NCI-H446 (cell line): ENCODE data around the gene KCNQ1.

ENCODE experiments used
- DNase-seq, 2 experiments: peaks; one replicate each; lab custom pipeline; 2025; lab: John Stamatoyannopoulos, UW

KCNQ1 gene

DNA sequence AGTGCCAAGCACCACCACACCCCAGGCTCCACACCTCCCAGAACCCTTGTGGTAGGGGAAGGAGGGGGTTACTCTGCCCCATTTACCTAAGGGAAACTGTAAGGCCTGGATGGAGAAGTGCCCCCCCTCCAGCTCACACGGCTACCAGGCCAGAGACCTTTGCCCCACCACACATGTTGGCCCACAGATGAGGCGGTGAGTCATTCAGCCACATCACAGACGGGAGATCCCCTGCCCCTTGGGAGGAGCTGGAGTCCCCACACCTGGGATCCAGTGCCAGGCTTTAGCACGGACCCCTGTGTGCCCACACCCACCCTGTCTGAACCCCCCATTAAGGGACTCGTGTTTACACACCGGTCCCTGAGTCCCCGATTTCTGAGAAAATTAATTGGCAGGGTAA is 415.8 kb downstream of the KCNQ1 start:
- no peak for DNase-seq

DNA sequence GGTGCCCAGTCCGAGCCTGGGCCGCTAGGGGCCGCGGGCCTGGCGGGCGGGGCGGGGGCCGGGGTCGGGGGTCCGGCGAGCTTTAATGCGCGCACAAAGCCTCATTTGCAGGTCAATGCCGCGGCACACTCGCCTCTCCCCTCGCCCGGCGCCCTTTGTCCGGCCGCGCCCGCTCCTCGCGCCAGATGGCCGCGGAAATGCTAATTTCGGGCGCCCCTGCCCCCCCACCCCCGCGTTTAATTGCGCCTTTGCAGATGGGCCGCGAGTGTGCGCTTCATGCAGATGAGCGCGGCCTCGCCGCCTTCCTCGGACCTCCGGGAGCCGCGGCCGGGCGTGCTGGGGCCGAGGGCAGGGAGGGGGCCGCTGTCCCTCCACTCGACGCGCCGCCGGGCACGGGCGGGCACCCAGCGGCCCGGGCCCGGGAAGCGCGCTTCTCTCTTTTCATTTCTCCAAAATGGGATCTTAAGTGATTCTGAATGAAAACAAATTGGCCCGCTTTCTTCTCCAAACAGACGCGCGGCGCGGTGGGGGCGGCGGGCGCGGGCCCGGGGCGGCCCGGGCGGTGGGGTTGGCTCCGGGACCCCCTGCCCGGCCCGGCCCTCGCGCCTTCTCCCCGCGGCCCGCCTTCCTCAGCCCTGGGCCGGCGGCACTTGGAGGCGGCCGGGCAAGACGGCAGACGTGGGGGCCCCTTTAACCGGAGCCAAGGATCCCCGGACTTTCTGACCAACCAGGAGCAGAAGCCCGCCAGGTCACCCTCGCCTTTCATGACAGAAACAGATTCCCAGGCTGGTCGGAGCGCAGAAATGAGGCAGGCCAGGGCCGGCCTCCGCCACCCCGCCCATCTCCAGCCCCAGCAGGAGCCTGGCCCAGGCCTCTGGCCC is 417.8 kb downstream of the KCNQ1 start:
- no peak for DNase-seq

DNA sequence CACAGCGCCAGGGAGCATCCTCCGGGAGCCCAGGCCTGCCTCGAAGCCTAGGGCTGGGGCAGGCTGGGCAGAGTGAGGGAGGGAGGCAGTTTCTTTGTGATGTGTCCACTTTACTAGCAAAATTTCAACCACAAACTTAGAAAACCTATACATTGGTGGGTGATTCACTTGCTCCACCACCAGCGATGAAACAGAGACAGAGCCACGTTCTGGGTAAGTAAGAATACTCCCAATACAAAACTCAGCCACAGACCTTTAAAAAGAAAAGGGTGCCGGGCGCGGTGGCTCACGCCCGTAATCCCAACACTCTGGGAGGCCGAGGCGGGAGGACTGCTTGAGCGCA is 418.4 kb downstream of the KCNQ1 start:
- DNase-seq = no peak

DNA sequence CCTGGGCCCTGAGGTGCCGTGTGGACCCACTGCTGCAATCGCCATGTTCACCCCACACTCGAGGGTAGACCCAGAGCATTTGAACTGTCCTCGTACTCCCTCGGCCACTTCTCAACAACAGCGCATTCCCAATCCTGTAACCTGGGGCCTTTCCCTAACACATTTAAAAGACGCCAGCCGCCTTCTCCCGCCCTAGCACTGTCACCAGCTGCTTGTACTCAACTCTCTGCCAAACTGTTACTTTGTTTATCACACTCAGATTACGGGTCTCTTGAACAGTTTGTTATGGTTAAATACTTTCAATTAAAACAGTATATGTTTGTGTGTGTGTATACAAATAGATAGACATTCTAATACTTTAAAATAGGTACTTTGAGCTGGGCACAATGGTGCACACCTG is 420.1 kb downstream of the KCNQ1 start:
- DNase-seq = no peak

DNA sequence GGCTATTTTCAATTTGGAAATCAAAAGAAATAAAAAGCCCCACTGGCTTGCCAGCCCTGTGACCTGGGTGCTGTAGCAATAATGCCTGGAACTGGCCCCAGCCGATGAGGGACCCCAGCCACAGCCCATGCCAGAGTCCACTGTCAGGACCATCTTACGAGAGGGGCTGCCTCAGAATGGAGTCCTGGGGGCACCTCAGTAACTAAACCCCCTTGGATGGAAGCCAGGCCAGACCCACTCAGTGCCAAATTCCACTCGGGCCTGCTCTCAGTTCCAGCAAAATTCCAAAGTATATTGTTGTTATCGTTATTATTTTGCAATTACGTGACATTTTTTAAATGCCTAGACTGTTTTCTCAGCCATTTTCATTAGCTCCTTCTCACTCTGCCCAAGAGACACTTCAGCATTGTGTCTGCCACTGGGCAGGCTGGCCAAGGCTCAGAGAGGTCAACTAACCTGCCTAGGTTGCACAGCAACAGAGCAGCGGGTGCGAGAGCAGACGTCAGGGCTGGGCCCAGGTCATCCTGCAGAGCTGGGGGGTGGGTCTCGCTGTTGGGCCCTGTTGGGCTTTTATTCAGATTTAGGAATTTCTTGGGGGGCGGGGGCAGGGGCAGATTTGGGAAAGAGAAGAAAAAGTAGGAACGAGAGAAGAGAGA is 421.2 kb downstream of the KCNQ1 start:
- DNase-seq = no peak

DNA sequence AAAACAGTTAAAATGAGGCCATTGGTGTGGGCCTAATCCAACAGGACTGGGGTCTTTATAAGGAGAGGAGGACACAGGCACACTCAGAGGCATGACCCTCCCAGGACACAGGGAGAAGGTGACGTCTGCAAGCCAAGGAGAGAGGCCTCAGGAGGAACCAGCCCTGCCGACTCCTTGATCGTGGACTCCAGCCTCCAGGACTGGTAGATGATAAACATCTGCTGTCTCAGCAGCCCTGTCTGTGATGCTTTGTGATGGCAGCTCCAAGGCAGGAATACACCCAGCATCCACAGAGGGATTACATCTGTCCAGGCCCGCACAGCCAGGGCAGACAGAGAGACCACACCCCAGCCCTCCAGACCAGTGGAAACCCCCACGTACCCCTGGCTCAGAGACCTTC is 422.3 kb downstream of the KCNQ1 start:
- no peak for DNase-seq

DNA sequence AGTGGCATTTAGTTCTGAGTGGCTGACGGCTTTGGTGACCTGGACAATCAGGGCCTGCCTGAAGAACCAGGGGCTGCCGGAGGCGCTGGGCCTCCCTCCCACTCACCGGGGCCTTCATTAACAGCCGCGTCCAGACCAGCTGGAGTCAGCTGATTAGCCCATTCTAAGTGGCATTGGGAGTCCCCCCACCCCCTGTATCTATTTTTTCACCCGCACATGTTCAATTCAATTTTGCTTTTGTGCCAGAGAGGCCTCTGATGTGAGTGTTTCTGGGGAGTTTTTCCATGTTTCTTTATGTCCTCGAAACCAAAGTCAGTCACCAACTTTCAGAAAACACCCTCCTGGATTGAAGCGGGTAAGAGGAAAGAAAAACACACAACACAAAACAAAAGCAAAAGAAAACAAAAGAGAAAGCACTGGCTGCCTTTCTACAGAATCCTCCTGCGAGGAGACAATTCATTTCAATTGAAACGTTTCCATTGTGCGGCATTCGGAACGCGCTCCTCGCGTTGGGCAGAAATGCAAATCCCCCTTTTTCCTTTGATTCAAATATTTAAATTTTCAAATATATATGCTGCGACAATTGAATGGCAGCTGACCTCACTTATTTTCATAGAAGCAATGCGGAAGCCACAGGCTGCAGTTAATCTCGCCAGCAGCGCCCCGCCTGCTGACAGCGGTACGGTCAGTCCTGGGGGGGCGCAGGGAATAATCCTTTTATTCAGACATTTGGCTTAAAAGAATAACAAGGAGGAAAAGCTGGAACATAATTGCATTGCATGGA is 423.1 kb downstream of the KCNQ1 start:
- no peak for DNase-seq

DNA sequence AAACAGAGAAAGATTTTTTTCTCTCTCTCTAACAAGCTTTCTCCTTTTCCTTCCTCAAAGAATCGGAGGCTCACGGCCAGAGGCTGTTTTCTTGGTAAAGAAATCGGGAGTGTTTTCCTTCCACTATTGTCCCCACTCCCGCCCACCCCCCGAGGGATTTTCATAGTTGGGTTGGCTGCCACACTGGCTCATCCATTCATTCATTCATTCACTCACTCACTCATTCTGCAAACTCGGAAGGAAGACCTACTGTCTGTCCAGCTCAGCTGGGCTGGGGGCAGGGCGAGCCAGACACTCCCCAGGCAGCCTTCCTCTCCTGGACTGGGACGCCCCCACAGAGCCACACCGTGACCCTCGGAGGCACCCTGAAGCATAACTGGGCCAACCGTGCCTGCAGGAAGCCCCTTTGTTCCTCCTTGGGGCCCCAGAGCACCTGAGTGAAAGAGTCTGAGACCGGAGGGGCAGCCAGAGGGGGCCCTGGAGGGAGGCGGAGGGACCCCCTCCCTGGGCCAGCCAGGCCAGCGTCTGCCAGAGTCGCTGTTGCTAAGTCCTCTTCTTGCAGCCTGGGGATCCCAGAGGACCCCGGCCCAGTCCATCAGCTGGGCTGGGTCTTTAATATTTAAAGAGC is 423.8 kb downstream of the KCNQ1 start:
- DNase-seq = no peak

DNA sequence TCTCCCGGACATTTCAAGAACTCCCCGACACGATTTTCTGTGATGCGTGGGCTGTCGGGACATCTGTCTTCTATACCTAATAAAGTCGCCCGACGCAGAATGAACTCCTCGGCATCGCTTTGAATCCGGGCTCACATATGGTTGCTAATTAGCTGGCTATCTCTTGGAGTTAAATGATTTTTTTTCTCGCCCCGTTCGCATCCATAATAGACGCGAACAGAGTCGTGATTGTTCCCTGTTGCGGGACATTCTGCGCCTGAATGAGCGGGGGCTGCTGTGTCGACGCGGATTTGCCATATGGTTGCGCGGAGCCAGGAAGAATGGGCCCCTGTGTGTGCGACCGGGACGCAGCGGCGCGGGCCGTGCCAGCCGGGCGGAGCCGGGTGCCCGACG is 424.3 kb downstream of the KCNQ1 start:
- DNase-seq = no peak

DNA sequence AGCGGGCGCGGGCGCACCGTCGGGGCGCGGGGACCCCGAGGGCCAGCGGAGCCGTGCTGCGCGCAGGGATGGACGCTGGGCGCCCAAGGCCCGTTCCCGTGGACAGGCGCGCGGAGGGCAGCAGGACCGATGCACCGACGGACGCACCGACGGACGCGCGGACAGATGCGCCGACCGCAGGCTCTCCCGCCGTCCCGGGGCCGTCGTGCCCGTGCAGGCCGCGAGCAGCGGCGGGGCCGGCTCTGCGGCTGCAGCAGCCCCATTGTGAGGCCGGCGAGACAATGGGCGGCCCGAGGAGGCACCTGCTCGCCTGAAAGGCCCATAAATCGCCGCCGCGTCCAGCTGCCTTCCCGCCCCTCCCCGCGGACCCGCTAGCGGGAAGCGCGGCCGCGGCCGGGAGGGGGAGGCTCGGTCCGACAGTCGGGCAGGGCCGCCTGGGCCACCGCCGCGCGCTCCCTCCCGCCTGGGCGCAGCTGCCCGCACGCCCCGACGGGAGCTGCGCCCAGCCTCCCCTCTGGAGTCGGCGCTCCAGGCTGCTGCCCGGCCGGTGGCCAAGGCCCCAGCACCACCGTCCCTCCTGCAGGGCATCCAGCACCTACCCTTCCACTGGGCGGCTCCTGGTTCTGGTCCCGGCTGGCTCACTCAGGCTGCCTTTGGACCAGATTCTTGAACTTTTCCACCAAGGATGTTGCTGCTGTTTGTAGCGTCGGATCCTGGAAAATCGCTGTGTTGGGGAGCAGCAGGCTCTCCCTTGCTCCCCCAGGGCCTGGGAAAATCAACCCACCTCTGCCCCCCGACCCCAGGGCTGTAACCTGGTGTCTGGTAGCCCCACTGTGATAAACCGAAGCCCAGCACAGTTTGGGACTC is 425.0 kb downstream of the KCNQ1 start:
- DNase-seq = no peak

DNA sequence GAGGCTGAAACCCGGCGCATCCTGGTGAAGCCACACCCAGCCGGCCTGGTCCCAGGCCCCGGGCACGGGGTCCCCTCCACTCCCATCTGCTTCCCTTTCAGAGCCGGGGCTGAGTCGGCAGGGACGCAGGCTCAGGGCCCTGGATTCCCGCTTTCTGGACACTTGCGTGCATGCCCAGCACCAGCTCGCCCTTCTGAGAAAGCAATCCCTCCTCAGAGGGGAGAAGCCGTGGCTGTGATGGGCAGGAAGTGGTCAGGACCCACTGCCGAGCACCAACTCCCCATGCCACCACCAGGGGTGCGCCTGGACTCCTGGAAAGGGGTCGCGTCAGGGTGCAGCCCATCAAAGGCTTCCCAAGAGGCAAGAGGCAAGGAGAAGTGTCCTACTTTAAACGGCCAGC is 425.7 kb downstream of the KCNQ1 start:
- no peak for DNase-seq

DNA sequence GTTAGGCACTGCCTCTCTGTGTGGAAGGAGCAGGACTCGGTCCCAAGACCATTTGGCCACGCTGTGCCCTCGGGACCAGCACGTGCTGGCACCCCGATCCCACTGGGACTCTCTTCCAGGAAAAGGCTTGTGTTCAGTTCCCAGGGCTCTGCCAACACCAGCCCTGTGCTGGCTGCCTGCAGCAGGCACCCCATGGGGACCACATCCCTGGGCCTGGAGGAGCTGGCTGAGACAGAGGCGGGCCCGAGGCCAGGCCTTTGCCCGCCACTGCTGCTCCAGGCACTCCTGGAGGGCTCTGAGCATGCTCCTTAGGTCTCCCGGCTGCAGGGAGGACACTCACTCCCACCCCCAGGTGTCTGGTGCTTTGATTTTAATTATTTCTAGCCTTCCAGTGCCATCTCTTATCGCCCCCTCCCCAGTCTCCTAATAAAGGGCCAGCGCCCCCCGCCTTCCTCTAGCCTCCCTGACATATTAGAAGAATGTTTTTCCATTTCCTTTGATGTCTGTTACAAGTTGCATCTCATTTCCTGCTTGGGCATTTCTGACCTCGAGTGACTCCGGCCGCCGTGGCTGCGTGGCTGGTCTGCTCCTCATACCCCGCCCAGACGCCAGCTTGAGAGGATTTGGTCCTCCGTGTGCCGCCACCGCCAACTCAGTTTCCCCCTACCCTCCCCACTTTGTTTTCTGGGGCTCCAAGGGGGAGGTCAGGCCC is 426.3 kb downstream of the KCNQ1 start:
- DNase-seq = peak in 1 of 2 experiments; percentile 63

DNA sequence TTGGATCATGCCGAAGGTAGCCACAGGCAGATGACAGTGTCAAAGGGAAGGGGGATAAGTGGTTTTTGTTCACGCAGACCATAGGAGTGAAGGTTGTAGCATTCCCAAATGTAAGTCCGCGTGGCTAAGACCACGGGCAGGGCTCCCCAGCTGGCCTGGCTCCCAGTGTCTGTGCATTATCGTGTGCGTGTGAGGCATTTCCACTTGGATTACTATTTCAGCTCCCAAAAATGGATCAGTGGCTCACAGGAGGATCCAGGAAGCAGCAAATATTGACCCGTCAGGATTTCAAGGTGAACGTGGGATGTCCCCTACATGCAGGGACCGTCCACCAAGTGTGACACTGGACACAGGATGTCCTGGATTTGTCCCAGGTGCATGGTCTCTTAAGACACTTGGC is 430.2 kb downstream of the KCNQ1 start:
- DNase-seq = no peak

DNA sequence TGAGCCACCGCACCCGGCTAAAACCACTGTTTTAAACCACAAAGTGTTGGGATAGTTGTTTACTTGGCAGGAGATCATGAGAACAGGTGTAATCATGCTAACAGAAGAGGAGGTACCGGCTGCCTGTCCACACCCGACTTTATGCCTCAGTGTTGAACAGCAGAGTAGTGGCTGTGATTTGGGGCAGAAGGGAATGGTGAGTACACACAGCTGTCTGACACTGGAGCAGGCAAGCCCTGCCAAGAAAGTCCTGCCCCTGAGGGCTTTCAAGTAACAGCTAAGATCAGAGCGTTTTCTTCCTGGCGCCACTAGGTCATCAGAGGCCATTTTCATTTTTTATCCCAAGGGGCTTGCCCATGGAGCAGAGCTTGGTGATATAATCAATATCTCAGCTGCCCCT is 432.7 kb downstream of the KCNQ1 start:
- no peak for DNase-seq

DNA sequence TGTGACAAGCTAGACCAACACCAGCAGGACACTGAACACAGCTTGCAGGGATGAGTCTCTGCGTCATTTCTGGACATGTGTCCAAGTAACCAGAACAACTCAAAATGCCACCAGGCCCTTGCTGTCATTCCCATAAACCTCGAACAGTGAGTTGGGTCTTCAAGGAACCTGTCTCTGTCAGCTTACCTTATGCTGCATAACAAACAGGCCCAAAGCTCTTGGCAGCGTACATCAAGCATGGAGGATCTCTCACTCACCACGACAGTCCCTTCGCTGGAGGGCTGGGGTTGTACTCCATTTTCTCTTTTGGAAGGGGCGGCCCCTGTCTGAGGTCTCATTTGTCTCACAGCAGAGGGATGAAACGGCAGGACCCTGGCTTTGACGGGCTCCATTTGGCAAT is 434.0 kb downstream of the KCNQ1 start:
- no peak for DNase-seq

DNA sequence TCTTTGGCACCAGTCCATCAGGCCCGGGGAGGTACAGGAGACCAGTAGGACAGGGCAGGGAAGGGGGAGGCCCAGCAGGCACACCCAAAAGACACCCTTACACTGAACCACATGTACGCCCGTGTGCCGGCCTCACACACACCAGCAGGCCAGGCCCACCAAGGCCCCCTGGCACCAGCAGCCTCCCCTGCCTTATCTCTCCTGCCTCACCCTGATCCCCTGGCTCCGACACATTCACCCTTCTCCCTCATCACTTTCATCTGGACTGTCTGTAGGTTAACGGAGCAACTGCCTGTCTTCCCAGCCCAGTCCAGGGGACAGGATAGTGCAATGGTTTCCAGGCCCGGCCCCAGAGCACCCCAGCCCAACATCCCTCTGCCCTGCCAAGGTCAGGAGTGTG is 435.8 kb downstream of the KCNQ1 start:
- DNase-seq = no peak

DNA sequence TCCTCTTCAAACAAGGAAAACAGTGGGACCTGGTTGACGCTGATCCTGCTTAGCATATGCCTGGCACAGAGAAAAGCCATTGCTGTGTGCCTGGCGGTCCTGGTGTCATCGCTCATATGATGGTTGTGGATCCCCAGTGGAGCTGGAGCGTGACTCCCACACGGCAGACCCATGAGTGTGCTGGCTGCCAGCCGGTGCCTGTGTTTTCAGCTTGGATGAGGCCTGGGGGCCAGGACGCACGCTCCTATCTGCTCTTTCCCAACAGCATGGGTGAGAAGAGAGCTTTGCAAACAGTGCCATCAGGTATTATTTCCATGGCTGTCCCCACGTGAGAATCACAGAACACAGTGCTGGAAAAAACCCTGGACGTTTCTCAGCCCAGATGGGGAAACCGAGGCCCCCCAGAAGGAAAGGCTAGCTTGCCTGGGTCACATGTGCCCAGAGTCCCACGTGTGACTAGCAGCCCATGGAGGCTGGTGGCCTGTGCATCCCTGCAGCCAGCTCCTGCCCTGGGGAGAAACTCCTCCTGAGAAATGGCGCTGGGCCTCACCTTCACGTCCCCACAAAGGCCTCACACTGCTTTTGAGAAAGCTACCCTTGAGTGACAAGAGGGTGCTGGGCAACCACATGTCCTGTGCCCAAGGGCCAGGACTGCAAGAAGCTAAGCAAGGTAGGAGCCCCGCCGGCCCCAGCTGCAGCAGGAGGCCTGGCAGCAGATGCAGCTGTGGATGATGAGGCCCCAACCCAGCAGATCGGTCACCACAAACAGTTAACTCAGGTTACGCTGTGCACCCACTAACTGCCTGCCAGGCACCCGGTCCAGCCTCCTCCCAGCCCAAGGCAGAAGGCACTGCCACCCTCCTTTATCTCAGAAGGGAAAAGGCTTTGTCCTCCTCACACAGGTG is 436.5 kb downstream of the KCNQ1 start:
- DNase-seq = no peak

DNA sequence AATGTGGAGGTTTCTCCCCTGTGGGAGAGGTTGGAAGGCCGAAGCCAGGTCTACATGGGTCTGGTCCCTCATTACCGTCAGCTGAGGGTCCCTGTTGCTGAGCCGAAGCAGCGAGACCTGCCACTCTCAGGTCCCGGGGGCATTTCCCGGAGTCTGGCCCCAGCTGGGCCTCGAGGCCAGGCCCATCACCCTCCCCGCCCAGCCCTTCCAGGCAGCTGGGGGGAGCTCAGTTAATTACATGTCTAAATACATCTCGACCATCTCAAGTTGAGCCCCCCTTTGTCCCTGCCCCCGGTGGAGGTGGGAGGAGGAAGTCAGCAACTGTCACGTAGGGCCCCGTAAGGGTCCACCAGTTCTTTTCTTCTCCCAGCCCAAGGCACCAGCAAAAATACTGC is 437.2 kb downstream of the KCNQ1 start:
- DNase-seq = no peak

DNA sequence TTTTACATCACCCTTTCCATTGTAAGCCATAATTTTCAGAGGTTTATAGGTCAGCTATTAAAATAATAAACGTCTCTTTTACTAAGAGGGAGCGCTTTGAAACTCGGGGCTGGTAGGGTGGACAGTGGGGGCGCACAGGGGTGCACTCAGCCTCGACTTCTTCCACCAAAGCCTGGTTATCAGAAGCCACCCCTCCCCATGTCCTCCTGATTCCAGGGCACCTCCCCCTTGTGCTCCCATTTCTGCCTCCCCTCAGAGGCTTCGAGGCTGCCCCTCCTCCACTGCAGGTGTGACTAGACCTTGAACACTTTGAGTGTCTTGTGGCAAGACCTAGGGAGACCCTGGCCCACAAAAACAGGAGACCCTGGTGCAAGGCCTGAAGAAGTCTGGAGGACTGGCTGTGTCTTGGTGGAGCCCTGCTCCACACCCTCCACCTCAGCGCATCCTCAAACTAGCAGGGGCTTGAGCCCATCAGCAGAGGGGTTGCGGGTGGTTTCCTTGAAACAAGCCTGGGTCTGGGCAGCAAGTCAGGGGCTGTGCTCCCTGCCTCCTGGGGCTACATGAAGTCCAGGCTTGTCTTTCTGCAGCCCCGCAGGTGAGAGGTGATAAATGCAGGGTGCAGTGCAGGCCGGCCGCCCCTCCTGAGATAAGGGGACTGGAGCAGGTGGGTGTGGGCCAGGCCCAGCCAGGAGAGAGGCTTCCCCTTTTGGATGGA is 437.7 kb downstream of the KCNQ1 start:
- DNase-seq = no peak
